ENCODE measurements around the gene MOV10.
"Not testable (repeated sequence)": the region's sequence is repeated elsewhere in the genome, so short reads cannot be mapped to it uniquely, and the experiment has no call there.

MOV10 gene

DNA sequence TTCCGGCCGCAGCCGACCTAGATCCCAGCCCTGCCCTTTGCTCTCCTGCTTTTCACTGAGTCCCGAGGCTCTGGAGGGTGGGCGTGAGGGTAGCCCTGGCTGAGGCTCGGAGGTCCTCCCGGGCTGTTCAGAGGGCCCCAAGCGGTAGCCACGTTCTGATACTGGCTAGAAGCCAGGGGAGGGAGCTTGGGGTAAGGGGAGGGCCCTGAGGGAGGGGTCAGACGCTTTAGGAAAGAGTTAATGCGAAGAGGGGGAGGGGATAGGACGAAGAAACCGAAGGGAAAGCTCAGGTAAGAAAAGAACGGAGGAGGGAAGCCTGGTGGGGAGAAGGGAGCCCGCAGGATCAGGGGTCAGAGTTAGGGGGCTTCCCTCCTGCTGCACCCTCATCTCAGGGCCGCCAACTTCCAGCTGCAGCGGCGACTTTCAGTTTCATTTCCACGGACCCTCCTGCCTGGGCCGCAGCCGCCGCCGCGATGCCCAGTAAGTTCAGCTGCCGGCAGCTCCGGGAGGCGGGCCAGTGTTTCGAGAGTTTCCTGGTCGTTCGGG, at the start of gene MOV10:
Gene MOV10 (plus strand): TSS at position 220 of the 546 bp plus-strand sequence. CDS start 254 bp downstream, at position 474.
- peak; percentile 28 for DNase-seq (ENCODE audit: low read depth)

DNA sequence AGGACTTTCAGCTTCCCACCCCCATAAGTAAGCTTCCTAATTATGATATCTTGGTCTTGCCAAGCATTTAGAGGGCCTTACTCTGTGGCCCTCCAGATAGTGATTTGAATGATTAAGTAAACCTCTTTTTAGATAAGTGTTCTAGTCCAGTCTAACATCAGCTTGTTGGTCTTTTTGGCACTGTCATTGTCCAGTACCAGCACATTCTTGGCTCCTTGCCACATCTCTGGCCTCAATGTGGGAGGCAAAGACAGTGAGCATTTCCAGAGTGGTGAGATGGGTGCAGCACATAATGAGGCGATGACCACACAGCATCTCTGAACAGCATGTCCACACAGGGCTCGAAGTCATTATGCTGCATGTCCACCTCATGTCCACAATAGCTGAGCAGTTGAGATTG, 48.8 kb upstream of the MOV10 start:
- DNase-seq (ENCODE audit: low read depth), result no peak

- no peak for DNase-seq (ENCODE audit: low read depth)
Measured at GRCh38 chr1:112626193-112626592, 48.3 kb upstream of the MOV10 start.

DNA sequence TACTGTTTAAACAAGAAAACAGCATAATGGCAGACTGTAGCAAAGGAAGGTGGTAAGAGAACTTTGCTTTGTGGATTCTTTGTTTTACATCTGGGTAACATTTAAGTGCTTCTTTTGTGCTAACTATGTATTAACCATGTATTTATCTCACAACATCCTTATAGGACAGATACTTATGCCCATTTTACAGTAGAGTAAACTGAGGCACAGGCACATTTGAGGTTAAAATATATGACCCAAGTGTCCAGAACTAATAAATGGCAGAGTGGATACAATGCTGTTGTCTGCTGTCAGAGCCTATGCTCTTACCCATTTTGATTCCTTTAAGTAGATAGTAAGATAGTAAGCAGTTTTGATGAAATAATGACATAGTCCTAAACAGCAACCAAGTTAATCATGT, 47.6 kb upstream of the MOV10 start:
- no peak for DNase-seq (ENCODE audit: low read depth)

DNA sequence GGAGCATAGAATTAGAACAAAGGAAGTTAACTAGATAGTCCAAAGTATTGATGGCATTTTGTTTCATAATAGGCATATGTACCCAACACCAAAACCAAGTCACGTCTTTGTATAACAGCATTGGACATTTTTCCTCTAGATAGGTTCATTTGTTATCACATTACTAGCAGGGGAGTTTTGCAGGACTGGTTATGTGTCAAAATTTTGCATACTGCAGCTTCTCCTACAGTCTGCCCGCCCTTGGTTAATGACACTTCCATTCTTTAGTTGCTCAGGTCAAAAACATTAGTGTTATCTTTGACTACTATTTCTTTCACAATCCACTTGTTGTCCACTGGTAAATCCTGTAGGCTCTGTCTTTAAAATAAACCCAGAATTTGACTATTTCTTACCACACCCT, 45.9 kb upstream of the MOV10 start:
- DNase-seq (ENCODE audit: low read depth), result no peak

DNA sequence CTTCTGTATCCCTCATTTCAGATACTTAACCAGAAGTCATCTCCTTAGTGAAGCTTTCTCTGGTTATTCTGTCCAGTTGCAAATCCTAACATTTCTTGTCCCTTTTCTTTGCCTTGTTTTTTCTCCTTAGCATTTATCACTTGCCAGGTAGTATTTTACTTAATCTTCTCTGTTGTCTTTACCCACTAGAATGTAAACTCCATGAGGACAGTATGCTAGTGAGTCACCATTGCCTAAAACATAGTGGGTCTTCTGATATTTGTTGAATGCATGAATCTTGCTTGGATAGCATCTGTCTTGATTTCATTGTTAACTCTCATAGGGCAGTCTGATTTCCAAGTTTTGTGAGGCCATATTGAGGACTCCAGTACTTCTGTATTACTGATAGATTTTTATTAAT, 45.2 kb upstream of the MOV10 start:
- no peak for DNase-seq (ENCODE audit: low read depth)

DNA sequence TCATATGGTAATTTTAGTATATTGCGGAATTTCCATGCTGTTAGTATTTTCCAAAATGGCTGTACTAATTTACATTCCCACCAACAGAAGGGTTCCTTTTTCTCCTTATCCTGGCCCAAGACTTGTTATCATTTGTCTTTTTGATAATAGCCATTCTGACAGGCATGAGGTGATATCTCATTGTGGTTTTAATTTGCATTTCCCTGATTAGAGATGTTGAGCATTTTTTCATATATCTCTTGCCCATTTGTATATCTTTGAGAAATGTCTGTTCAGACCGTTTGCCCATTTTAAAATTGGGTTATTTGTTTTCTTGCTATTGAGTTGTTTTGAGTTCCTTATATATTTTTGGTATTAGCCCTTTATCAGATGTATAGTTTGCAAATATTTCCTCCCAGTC, 40.8 kb upstream of the MOV10 start:
- no peak for DNase-seq (ENCODE audit: low read depth)

DNA sequence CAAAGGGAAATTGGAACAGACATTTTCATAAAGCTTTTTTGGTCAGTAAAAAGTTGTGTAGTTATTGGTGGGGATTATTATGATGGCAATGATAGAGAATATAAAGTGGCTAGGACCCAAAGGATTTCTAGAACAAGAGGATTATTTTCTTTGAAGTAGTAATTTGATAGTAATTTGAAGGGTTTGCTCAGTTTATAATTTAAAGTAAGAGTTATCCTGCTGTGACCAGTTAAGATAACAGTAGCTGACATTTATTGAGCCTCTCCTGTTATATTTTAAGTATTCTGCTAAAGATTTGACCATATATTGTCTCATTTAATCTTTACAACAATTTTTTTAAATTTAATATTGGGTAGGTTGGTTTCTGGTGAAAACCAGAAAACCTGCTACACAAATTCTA, 40.1 kb upstream of the MOV10 start:
- DNase-seq (ENCODE audit: low read depth), result no peak

DNA sequence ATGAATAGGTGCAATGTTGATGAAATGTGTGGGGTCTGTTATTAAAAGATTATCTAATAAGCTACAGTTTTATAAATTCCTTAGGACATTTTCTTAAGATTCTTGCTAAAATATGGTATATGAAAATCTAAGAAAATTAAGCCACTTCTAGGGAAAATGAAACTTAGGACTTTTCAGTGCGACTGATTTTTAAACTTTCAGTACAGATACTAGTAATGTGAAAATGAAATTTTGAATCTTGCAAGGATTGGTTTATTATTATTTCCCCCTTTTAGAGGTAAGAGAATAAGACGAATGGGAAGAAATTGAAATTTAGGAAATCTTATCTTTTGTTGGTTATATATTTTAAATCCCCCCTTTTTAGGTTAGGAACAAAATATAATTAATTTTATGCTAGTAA, 38.4 kb upstream of the MOV10 start:
- DNase-seq (ENCODE audit: low read depth), result no peak

DNA sequence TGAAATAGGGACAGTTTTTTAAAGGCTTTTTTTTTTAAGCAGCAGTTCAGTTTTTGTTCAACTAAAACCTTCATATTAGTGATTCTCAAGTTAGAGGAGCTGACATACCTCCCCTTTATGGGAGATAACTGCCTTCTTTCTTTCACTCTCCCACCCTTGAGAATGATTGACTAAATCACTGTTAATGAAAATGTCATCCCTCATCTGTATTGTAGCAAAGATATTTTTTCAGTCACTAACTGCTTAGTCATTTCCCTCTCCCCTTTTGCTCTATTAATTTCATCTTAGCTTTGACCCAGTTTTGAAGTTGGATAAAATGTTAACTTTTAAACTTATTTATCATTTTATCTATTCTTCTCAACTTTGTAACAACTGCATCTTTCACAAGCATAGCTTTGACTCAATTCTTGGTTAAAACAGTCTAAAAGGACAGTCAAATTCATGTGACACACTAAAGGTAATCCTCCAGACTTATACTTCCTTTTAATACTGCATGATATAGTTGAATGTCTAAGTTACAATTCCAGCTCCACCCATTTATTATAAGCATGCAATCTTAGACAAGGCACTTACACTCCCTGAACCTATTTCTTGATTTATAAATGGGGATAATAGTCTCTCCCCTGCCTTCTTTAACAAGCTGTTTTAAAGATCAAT, 37.7 kb upstream of the MOV10 start:
- DNase-seq (ENCODE audit: low read depth), result no peak

GRCh38 chr1:112637254-112638109, 37.0 kb upstream of the MOV10 start:
- DNase-seq (ENCODE audit: low read depth), result no peak

GRCh38 chr1:112638110-112638428, 36.4 kb upstream of the MOV10 start:
- DNase-seq (ENCODE audit: low read depth), result no peak

DNA sequence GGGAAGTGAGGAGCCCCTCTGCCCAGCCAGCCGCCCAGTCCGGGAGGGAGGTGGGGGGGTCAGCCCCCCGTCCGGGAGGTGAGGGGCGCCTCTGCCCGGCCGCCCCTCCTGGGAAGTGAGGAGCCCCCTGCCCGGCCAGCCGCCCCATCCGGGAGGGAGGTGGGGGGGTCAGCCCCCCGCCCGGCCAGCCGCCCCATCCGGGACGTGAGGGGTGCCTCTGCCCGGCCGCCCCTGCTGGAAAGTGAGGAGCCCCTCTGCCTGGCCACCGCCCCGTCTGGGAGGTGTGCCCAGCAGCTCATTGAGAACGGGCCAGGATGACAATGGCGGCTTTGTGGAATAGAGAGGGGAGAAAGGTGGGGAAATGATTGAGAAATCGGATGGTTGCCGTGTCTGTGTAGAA, 34.0 kb upstream of the MOV10 start:
- not testable (repeated sequence) for DNase-seq (ENCODE audit: low read depth)

DNA sequence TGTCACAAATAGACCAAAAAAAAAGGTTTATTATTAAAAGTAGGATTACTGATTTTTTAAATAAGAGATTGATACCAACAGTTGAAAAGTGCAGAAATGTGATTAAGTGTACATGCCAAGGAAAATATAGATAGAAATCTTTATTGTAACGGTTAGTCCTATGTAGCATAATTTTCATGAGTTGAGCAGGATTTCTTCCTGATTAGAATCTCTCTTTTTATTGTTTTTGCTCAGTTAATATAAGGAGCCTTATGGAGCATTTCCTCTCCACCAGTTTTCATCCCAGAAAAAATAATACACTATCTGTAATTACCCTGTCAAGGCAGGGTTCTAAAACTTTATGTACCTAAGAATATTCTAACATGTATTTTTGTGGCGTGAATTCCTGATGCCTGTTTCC, 31.4 kb upstream of the MOV10 start:
- no peak for DNase-seq (ENCODE audit: low read depth)

GRCh38 chr1:112646225-112646624, 28.2 kb upstream of the MOV10 start:
- no peak for DNase-seq (ENCODE audit: low read depth)

- DNase-seq (ENCODE audit: low read depth), result no peak
Measured at GRCh38 chr1:112651205-112651604, 23.3 kb upstream of the MOV10 start.

GRCh38 chr1:112665857-112666256, 8.6 kb upstream of the MOV10 start:
- DNase-seq (ENCODE audit: low read depth), result no peak

- no peak for DNase-seq (ENCODE audit: low read depth)
Measured at GRCh38 chr1:112666946-112667345, 7.5 kb upstream of the MOV10 start.

DNA sequence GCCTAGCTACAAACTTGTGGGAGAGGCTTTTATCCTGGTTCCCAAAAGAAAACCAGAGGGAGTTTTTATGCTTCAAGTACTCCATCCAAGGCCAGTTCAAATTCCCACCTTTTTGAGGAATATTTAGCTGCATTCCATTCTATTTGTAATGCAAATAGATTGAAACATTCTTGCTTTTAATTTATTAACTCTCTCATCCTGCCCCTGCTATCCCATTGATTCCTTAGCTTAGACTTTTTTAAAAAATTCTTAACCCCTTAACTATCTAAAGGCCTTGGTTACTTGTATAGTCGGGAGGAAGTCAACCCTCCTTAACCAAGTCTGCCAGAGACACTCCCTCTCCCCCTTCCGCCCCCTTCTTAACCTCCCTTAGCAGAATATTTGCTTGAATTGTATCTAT, 2.5 kb upstream of the MOV10 start:
- no peak for DNase-seq (ENCODE audit: low read depth)

GRCh38 chr1:112672842-112673241, 1.6 kb upstream of the MOV10 start:
- DNase-seq (ENCODE audit: low read depth), result no peak

- no peak for DNase-seq (ENCODE audit: low read depth)
Measured at GRCh38 chr1:112673592-112674439, 643 bp upstream of the MOV10 start.

DNA sequence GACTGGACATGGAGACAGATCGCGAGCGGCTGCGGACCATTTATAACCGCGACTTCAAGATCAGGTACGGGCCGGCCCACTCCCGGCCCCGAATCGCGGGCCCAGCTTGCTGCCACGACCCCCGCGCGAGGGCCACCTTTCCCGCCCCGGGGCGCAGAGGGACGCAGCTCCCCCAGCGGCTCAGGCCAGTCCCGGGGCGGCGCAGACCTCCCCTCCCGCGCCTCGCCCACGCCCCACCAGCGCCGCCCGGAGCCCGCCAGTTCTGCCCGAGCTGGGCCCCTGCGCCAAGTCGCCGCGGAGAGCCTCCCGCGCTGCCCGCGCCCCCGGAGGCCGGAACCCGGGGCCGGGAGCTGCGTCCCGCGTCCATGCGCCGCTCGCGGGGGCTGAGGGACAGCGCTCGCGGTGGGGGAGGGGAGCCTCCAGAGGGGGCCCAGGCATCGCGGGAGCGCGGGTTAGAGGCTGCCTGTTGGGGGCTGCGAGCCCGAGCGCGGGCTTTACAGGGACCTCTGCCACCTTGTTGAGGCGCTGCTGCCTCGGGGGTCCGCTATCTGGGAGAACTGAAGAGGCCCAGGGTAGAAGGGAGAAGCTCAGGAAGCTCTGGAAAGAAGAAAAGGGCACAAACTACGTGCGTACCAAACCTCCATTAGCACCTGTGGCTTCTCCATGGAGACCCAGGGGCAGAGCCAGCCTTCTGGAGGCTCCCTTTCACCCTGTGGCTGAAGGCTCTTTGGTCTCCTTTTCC, 698 bp downstream of the MOV10 start:
- no peak for DNase-seq (ENCODE audit: low read depth)

Data from stimulated activated CD8-positive, alpha-beta memory T cell treated with anti-CD3 and anti-CD28 coated beads, Interleukin-15, amount 100 ng/mL, for 1 hour (primary cell).